ENCODE results near the gene FCRLB. TPM values are rescaled to one million over a fixed set of nuclear protein-coding genes. Genes with fewer than 3 reads are reported as not detected.

FCRLB gene
- total and polyA plus RNA-seq, 9 of the 15 experiments (the other 6 are each of a cell fraction or from before 2014, with no cell fraction given), result 0.20 to 4.6 (median 1.3) TPM

DNA sequence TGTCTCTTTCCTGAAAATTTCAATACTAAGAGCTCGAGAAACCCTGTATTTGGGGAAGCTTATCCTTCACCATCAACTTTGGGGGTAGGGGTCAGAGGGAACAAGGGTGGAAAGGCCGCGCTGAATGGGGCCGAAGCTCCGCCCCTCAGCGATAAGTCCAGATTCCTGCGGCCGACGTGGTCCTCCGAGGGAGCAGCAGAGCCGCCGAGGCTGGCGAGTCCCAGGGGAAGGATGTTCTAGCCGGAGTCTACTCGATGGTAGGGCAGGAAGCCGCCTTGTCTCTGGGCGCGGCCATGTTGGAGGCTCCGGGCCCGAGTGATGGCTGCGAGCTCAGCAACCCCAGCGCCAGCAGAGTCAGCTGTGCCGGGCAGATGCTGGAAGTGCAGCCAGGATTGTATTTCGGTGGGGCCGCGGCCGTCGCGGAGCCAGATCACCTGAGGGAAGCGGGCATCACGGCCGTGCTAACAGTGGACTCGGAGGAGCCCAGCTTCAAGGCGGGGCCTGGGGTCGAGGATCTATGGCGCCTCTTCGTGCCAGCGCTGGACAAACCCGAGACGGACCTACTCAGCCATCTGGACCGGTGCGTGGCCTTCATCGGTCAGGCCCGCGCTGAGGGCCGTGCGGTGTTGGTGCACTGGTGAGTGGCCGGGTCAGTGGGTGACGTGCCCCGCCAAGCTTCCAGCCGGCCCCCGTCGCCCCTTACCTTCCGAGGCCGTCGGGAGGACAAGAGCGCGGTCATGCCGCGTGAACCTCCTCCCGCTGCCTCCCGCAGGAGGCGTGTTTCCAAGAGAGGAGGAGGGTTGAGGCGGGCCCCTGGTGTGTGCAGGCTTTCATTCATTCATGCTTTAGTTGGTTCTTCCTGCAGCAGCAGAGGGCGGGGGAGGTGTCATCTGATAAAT is 28.4 kb downstream of the FCRLB start, which contains the start of gene DUSP12 (continued):
- TF ChIP-seq VEZF1 (CRISPR knock-in tag; IDR thresholded peaks at IDR 0.05) (peak; percentile 59; the same call in 1 of the 2 replicates), CBX8 (IDR thresholded peaks at IDR 0.05; ENCODE audit: borderline replicate concordance, extremely low read depth, low read depth, low read length, poor library complexity, severe bottlenecking) (no peak), SIRT6 (IDR thresholded peaks at IDR 0.05; ENCODE audit: low read depth, low read length) (no peak), ZNF165 (CRISPR knock-in tag; IDR thresholded peaks at IDR 0.05; ENCODE audit: borderline replicate concordance) (no peak), MCM3 (IDR thresholded peaks at IDR 0.05) (no peak), XRCC4 (IDR thresholded peaks at IDR 0.05; ENCODE audit: extremely low read depth, insufficient read depth, insufficient read length) (no peak)
- TF ChIP-seq, protein P1, sequence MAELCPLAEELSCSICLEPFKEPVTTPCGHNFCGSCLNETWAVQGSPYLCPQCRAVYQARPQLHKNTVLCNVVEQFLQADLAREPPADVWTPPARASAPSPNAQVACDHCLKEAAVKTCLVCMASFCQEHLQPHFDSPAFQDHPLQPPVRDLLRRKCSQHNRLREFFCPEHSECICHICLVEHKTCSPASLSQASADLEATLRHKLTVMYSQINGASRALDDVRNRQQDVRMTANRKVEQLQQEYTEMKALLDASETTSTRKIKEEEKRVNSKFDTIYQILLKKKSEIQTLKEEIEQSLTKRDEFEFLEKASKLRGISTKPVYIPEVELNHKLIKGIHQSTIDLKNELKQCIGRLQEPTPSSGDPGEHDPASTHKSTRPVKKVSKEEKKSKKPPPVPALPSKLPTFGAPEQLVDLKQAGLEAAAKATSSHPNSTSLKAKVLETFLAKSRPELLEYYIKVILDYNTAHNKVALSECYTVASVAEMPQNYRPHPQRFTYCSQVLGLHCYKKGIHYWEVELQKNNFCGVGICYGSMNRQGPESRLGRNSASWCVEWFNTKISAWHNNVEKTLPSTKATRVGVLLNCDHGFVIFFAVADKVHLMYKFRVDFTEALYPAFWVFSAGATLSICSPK (IDR thresholded peaks at IDR 0.05; ENCODE audit: borderline replicate concordance), result no peak
- TF ChIP-seq, protein P2, sequence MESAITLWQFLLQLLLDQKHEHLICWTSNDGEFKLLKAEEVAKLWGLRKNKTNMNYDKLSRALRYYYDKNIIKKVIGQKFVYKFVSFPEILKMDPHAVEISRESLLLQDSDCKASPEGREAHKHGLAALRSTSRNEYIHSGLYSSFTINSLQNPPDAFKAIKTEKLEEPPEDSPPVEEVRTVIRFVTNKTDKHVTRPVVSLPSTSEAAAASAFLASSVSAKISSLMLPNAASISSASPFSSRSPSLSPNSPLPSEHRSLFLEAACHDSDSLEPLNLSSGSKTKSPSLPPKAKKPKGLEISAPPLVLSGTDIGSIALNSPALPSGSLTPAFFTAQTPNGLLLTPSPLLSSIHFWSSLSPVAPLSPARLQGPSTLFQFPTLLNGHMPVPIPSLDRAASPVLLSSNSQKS (CRISPR knock-in tag; IDR thresholded peaks at IDR 0.05), result no peak
- TF ChIP-seq, protein P3, sequence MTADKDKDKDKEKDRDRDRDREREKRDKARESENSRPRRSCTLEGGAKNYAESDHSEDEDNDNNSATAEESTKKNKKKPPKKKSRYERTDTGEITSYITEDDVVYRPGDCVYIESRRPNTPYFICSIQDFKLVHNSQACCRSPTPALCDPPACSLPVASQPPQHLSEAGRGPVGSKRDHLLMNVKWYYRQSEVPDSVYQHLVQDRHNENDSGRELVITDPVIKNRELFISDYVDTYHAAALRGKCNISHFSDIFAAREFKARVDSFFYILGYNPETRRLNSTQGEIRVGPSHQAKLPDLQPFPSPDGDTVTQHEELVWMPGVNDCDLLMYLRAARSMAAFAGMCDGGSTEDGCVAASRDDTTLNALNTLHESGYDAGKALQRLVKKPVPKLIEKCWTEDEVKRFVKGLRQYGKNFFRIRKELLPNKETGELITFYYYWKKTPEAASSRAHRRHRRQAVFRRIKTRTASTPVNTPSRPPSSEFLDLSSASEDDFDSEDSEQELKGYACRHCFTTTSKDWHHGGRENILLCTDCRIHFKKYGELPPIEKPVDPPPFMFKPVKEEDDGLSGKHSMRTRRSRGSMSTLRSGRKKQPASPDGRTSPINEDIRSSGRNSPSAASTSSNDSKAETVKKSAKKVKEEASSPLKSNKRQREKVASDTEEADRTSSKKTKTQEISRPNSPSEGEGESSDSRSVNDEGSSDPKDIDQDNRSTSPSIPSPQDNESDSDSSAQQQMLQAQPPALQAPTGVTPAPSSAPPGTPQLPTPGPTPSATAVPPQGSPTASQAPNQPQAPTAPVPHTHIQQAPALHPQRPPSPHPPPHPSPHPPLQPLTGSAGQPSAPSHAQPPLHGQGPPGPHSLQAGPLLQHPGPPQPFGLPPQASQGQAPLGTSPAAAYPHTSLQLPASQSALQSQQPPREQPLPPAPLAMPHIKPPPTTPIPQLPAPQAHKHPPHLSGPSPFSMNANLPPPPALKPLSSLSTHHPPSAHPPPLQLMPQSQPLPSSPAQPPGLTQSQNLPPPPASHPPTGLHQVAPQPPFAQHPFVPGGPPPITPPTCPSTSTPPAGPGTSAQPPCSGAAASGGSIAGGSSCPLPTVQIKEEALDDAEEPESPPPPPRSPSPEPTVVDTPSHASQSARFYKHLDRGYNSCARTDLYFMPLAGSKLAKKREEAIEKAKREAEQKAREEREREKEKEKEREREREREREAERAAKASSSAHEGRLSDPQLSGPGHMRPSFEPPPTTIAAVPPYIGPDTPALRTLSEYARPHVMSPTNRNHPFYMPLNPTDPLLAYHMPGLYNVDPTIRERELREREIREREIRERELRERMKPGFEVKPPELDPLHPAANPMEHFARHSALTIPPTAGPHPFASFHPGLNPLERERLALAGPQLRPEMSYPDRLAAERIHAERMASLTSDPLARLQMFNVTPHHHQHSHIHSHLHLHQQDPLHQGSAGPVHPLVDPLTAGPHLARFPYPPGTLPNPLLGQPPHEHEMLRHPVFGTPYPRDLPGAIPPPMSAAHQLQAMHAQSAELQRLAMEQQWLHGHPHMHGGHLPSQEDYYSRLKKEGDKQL (CRISPR knock-in tag; IDR thresholded peaks at IDR 0.05; ENCODE audit: borderline replicate concordance), result no peak
- TF ChIP-seq, protein P4, sequence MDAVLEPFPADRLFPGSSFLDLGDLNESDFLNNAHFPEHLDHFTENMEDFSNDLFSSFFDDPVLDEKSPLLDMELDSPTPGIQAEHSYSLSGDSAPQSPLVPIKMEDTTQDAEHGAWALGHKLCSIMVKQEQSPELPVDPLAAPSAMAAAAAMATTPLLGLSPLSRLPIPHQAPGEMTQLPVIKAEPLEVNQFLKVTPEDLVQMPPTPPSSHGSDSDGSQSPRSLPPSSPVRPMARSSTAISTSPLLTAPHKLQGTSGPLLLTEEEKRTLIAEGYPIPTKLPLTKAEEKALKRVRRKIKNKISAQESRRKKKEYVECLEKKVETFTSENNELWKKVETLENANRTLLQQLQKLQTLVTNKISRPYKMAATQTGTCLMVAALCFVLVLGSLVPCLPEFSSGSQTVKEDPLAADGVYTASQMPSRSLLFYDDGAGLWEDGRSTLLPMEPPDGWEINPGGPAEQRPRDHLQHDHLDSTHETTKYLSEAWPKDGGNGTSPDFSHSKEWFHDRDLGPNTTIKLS (IDR thresholded peaks at IDR 0.05; ENCODE audit: borderline replicate concordance, low read depth), result peak; percentile 66
- TF ChIP-seq, protein P5, sequence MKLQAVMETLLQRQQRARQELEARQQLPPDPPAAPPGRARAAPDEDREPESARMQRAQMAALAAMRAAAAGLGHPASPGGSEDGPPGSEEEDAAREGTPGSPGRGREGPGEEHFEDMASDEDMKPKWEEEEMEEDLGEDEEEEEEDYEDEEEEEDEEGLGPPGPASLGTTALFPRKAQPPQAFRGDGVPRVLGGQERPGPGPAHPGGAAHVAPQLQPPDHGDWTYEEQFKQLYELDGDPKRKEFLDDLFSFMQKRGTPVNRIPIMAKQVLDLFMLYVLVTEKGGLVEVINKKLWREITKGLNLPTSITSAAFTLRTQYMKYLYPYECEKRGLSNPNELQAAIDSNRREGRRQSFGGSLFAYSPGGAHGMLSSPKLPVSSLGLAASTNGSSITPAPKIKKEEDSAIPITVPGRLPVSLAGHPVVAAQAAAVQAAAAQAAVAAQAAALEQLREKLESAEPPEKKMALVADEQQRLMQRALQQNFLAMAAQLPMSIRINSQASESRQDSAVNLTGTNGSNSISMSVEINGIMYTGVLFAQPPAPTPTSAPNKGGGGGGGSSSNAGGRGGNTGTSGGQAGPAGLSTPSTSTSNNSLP (IDR thresholded peaks at IDR 0.05; ENCODE audit: borderline replicate concordance, low read depth, low read length), result no peak

All from K562 (cell line).